Mucosa of stomach (tissue), 1 donor: Measurements from ENCODE around the gene NXPH2.

Experiments used
- H3K27me3 ChIP-seq: one replicate; pipeline ENCODE4 v1.7.0; 2013; ENCODE audit warnings: mild to moderate bottlenecking, low read length; ENCODE audit not compliant: control insufficient read depth, insufficient read depth
- H3K36me3 ChIP-seq: one replicate; pipeline ENCODE4 v1.7.0; 2013; ENCODE audit warnings: low read length; ENCODE audit not compliant: control insufficient read depth, insufficient read depth
- H3K4me1 ChIP-seq: one replicate; pipeline ENCODE4 v1.7.0; 2013; ENCODE audit warnings: mild to moderate bottlenecking, low read length; ENCODE audit not compliant: control insufficient read depth, insufficient read depth
- H3K4me3 ChIP-seq: one replicate; pipeline ENCODE4 v1.7.0; 2013; ENCODE audit warnings: low read length
- H3K9ac ChIP-seq: one replicate; pipeline ENCODE4 v1.7.0; 2013; ENCODE audit warnings: mild to moderate bottlenecking, low read length, moderate library complexity
- H3K9me3 ChIP-seq: one replicate; pipeline ENCODE4 v1.7.0; 2013; ENCODE audit warnings: mild to moderate bottlenecking, low read length, moderate library complexity; ENCODE audit not compliant: control insufficient read depth
- donor health status: Pancreatic carcinoma.

Gene NXPH2

GRCh38 chr2:138779781-138780445 is at the start of gene NXPH2:
Gene NXPH2 (minus strand): TSS chr2:138780390. CDS start chr2:138780241, 149 bp downstream.
- H3K27me3 ChIP-seq, result peaks cover 42% of the 10 kb centered on the region
- H3K4me1 ChIP-seq, result peaks cover 9% of the 10 kb centered on the region
- H3K4me3 ChIP-seq, result no peak within 1 kb of the TSS
- no peak within 1 kb of the TSS for H3K9ac ChIP-seq
- H3K36me3 ChIP-seq, result no peaks in the 10 kb centered on the region
- H3K9me3 ChIP-seq, result no peaks in the 10 kb centered on the region

- Histone ChIP-seq H3K27me3 (no peaks in the 10 kb centered on the region), H3K9me3 (no peaks in the 10 kb centered on the region), H3K4me3 (no peak overlapping the region), H3K4me1 (no peaks in the 10 kb centered on the region), H3K36me3 (no peaks in the 10 kb centered on the region), H3K9ac (no peak overlapping the region)
These were observed 49.2 kb upstream of the NXPH2 start for GRCh38 chr2:138829326-138829919.

- no peaks in the 10 kb centered on the region for H3K4me1 ChIP-seq
- no peak overlapping the region for H3K9ac ChIP-seq
- H3K36me3 ChIP-seq, result no peaks in the 10 kb centered on the region
- no peak overlapping the region for H3K4me3 ChIP-seq
- no peaks in the 10 kb centered on the region for H3K27me3 ChIP-seq
- H3K9me3 ChIP-seq, result no peaks in the 10 kb centered on the region
These were observed 47.4 kb upstream of the NXPH2 start for GRCh38 chr2:138827426-138828054.

GRCh38 chr2:138823666-138824065 is 43.5 kb upstream of the NXPH2 start:
- Histone ChIP-seq H3K4me1 (no peaks in the 10 kb centered on the region), H3K9ac (no peak overlapping the region), H3K27me3 (no peaks in the 10 kb centered on the region), H3K4me3 (no peak overlapping the region), H3K36me3 (no peaks in the 10 kb centered on the region), H3K9me3 (no peaks in the 10 kb centered on the region)

- Histone ChIP-seq H3K36me3 (no peaks in the 10 kb centered on the region), H3K4me1 (no peaks in the 10 kb centered on the region), H3K9me3 (no peaks in the 10 kb centered on the region), H3K4me3 (no peak overlapping the region), H3K27me3 (no peaks in the 10 kb centered on the region), H3K9ac (no peak overlapping the region)
These were observed 39.8 kb upstream of the NXPH2 start for GRCh38 chr2:138819964-138820363.

- Histone ChIP-seq H3K9me3 (no peaks in the 10 kb centered on the region), H3K27me3 (no peaks in the 10 kb centered on the region), H3K9ac (no peak overlapping the region), H3K4me1 (no peaks in the 10 kb centered on the region), H3K4me3 (no peak overlapping the region), H3K36me3 (no peaks in the 10 kb centered on the region)
These were observed 38.4 kb upstream of the NXPH2 start for GRCh38 chr2:138818556-138818955.

- Histone ChIP-seq H3K4me1 (no peaks in the 10 kb centered on the region), H3K9ac (no peak overlapping the region), H3K36me3 (no peaks in the 10 kb centered on the region), H3K9me3 (no peaks in the 10 kb centered on the region), H3K4me3 (no peak overlapping the region), H3K27me3 (no peaks in the 10 kb centered on the region)
These were observed 34.1 kb upstream of the NXPH2 start for GRCh38 chr2:138814123-138814898.

GRCh38 chr2:138811431-138811830 is 31.2 kb upstream of the NXPH2 start:
- Histone ChIP-seq H3K4me3 (no peak overlapping the region), H3K9ac (no peak overlapping the region), H3K4me1 (no peaks in the 10 kb centered on the region), H3K36me3 (no peaks in the 10 kb centered on the region), H3K9me3 (no peaks in the 10 kb centered on the region), H3K27me3 (no peaks in the 10 kb centered on the region)

- Histone ChIP-seq H3K4me3 (no peak overlapping the region), H3K36me3 (no peaks in the 10 kb centered on the region), H3K4me1 (no peaks in the 10 kb centered on the region), H3K9ac (no peak overlapping the region), H3K9me3 (no peaks in the 10 kb centered on the region), H3K27me3 (peaks cover 5% of the 10 kb centered on the region)
These were observed 14.5 kb upstream of the NXPH2 start for GRCh38 chr2:138794724-138795123.

- Histone ChIP-seq H3K36me3 (no peaks in the 10 kb centered on the region), H3K4me3 (no peak overlapping the region), H3K4me1 (no peaks in the 10 kb centered on the region), H3K9me3 (no peaks in the 10 kb centered on the region), H3K9ac (no peak overlapping the region), H3K27me3 (peaks cover 1% of the 10 kb centered on the region)
These were observed 7.0 kb upstream of the NXPH2 start for GRCh38 chr2:138787053-138787666.

- Histone ChIP-seq H3K9ac (no peak overlapping the region), H3K27me3 (peaks cover 42% of the 10 kb centered on the region), H3K9me3 (no peaks in the 10 kb centered on the region), H3K4me1 (peaks cover 9% of the 10 kb centered on the region), H3K36me3 (no peaks in the 10 kb centered on the region), H3K4me3 (no peak overlapping the region)
These were observed 2.2 kb upstream of the NXPH2 start for GRCh38 chr2:138782383-138782782.
